Right cardiac atrium (tissue), 5 donors: Measurements from ENCODE around the gene CSAG1. TPM values are rescaled to one million over a fixed set of nuclear protein-coding genes. Genes with fewer than 3 reads are reported as not detected.
A peak's percentile ranks its signal among the peaks of the same experiment; 100 is the strongest.
"Not testable (repeated sequence)": the region's sequence is repeated elsewhere in the genome, so short reads cannot be mapped to it uniquely, and the experiment has no call there.

ENCODE experiments used
- ATAC-seq, 2 donors: fragments of 200-7000 bp; cut with Tn5 transposase; one replicate each; pipeline versions ENCODE4 v1.8.0 to v1.9.1; 2020; ENCODE audit warnings: moderate library complexity in 2 of 2, mild to moderate bottlenecking in 1 of 2
- DNase-seq, 3 donors: peaks; one replicate each; pipeline ENCODE4 v3.0.0-alpha.2; 2020
- H3K27ac ChIP-seq: one replicate; pipeline ENCODE4 v1.5.1; 2013; ENCODE audit warnings: mild to moderate bottlenecking, low read length, control low read depth, moderate library complexity
- H3K27me3 ChIP-seq: one replicate; pipeline ENCODE4 v1.6.1; 2013; ENCODE audit not compliant: control insufficient read depth, insufficient read depth
- H3K4me1 ChIP-seq: one replicate; pipeline ENCODE4 v1.6.1; 2013; ENCODE audit warnings: low read length; ENCODE audit not compliant: control insufficient read depth, insufficient read depth
- H3K4me3 ChIP-seq: one replicate; pipeline ENCODE4 v1.5.1; 2013; ENCODE audit warnings: low read length, control low read depth
- H3K9me3 ChIP-seq: one replicate; pipeline ENCODE4 v1.6.1; 2013; ENCODE audit warnings: low read length; ENCODE audit not compliant: control insufficient read depth
- WGBS: extraction: QIAGEN DNeasy Blood & Tissue Kit; methylation state at CpG from one replicate; pipeline ENCODE4 v1.1.7; 2013; 5-methylcytosine and 5-hydroxymethylcytosine counted together
- intact Hi-C, 4 donors: fragments of 100-400 bp; cut with DNase I; formaldehyde crosslinking; loops; one replicate each; pipeline versions ENCODE4 v1.11.0 to v1.14.0; 2022 to 2023
- long read RNA-seq, 4 donors: library from polyadenylated mRNA; unstranded; transcript quantifications; one replicate each; pipeline ENCODE4 v2.0.0, GENCODE V29; 2020 to 2021
- polyA plus RNA-seq: library from polyadenylated mRNA; stranded (reverse); fragments of 200-250 nt; gene quantifications from one replicate; pipeline ENCODE4 v1.2.3, GENCODE V29; 2013
- total RNA-seq, 4 donors: library from RNA; stranded (reverse); fragmentation: NEBNext Ultra II Directional; extraction: Animal tissue kit (Norgen Biotek cat#: 25700); gene quantifications; one replicate each; pipeline ENCODE4 v1.2.1, GENCODE V29; 2021
- donor health status: healthy with polysubstance abuse.
- donor health status: DM: no; HTN: yes; CAD: no.
- donor health status: DM: no; HTN: no; CAD: no.
- donor health status: DM: no; HTN: yes; CAD: no; lungs with severe emphysema.
- donor health status: DM: yes; HTN: yes; CAD: no.

The CSAG1 gene, protein sequence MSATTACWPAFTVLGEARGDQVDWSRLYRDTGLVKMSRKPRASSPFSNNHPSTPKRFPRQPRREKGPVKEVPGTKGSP
- total RNA-seq (not detected), polyA plus RNA-seq (not detected)
- long read RNA-seq, donor 1: 0 reads
- long read RNA-seq, donor 2: 0 reads
- long read RNA-seq, donor 3: 0 reads
- long read RNA-seq, donor 4: 0 reads

DNA sequence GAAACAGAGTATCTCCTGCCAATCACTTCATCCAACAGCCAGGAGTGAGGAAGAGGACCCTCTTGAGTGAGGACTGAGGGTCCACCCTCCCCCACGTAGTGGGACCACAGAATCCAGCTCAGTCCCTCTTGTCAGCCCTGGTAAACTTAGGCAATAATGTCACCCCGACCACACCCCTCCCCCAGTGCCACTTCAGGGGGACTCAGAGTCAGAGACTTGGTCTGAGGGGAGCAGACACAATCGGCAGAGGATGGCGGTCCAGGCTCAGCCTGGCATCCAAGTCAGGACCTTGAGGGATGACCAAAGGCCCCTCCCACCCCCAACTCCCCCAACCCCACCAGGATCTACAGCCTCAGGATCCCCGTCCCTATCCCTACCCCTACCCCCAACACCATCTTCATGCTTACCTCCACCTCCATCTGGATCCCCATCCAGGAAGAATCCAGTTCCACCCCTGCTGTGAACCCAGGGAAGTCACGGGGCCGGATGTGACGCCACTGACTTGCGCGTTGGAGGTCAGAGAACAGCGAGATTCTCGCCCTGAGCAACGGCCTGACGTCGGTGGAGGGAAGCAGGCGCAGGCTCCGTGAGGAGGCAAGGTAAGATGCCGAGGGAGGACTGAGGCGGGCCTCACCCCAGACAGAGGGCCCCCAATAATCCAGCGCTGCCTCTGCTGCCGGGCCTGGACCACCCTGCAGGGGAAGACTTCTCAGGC lies at the start of gene CSAG1, which contains the start of gene MAGEA12:
Gene CSAG1, minus strand, starts transcription at position 461 of the 715 bp plus-strand sequence. CDS start 1,261 bp downstream, outside the sequence.
Gene MAGEA12, plus strand, starts transcription at position 497 of the 715 bp plus-strand sequence. CDS start 2,405 bp downstream, outside the sequence.
- 92% methylated on average over 19 of the region's 21 CpGs for WGBS
- no peak for DNase-seq
- no peak within 1 kb of the TSS for H3K4me3 ChIP-seq
- H3K9me3 ChIP-seq: no peaks in the 10 kb centered on the region
- H3K4me1 ChIP-seq: no peaks in the 10 kb centered on the region
- no peaks in the 10 kb centered on the region for H3K27me3 ChIP-seq
- no peak for ATAC-seq
- H3K27ac ChIP-seq: no peak within 1 kb of the TSS
- intact Hi-C loops: no loop called here

DNA sequence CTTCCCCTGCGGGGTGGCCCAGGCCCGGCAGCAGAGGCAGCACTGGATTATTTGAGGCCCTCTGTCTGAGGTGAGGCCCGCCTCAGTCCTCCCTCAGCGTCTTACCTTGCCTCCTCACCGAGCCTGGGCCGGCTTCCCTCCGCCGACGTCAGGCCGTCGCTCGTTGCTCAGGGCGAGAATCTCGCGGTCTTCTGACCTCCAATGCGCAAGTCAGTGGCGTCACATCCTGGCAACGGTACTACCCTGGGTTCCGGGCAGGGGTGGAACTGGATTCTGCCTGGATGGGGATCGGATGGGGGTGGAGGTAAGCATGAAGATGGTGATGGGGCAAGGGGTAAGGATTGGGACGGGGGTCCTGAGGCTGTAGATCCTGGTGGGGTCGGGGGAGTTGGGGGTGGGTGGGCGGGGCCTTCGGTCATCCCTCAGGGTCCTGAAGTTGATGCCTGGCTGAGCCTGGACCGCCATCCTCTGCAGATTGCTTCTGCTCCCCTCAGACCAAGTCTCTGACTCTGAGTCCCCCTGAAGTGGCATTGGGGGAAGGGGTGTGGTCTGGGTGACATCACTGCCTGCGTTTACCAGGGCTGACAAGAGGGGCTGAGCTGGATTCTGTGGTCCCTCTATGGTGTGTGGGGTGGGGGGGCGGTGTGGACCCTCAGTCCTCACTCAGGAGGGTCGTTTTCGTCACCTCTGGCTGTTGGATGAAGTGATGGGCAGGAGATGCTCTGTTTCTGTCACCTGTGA lies 36.2 kb upstream of the CSAG1 start, which contains the start of gene MAGEA6:
Gene MAGEA6, minus strand, starts transcription at position 141 of the 741 bp plus-strand sequence. CDS start 2,039 bp downstream, outside the sequence.
- DNase-seq: peak in 1 of 3 donors; percentile 0
- WGBS: 66% methylated on average over 3 of the region's 29 CpGs
- H3K27ac ChIP-seq, intact Hi-C loops, ATAC-seq, H3K4me3 ChIP-seq, H3K27me3 ChIP-seq, H3K4me1 ChIP-seq, H3K9me3 ChIP-seq: not testable (repeated sequence)

DNA sequence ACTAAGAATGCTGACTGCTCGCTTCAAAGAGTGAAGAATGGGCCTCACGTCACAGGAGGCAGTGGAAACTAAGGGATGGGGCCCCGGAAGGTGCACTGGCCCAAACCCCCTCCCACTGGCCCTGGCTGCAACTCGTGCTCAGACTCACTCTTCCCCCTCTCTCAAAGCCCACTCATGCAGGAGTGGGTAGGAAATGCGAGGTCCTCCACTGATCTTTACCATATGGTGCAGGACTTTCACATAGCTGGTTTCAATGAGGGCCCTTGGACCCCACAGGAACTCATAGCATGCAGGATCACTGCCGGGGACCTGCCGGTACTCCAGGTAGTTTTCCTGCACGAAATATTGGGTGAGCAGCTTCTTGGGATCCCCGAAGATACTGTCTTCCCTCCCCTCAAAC lies 33.0 kb upstream of the CSAG1 start:
- intact Hi-C loops, ATAC-seq, H3K4me1 ChIP-seq, H3K9me3 ChIP-seq, H3K27me3 ChIP-seq, DNase-seq, H3K27ac ChIP-seq, H3K4me3 ChIP-seq: not testable (repeated sequence)
- WGBS: 78% methylated on average over 9 of the region's 9 CpGs

DNA sequence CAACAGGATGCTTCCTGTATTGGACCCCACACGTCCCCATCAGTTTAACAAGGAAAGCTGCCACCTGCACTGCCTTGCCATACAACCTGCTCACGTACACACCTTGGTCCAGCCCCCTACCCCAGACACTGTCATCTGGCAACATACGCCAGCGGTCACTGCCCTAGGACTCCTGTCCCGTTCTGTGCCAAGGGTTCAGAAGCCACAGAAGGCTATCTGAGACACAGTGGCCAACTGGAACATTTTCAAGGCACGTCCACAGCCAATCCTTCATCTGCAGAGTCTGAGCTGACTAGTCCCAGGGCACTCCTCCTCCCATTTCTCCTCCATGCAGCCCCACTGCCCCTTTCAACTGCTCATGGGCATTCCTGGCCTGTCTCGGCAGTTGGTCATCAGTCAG lies 28.1 kb upstream of the CSAG1 start:
- H3K4me3 ChIP-seq, ATAC-seq, DNase-seq, intact Hi-C loops, H3K4me1 ChIP-seq, H3K9me3 ChIP-seq, H3K27me3 ChIP-seq, H3K27ac ChIP-seq: not testable (repeated sequence)
- WGBS: 86% methylated on average over 4 of the region's 7 CpGs

DNA sequence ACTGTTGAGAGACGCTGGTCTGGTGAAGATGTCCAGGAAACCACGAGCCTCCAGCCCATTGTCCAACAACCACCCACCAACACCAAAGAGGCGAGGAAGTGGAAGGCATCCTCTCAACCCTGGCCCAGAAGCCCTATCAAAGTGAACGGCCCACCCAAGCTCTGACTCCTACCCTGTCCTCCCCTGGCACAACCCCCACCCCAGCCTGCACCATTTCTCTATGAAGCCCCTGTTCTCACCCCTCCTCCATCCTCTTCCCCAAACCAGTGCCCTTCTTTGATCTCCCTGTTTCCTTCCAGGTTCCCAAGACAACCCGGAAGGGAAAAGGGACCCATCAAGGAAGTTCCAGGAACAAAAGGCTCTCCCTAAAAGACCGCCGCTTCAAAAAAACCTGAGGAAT lies 26.0 kb upstream of the CSAG1 start:
- H3K27ac ChIP-seq, intact Hi-C loops, H3K27me3 ChIP-seq, H3K4me1 ChIP-seq, H3K4me3 ChIP-seq, DNase-seq, ATAC-seq, H3K9me3 ChIP-seq: not testable (repeated sequence)
- 55% methylated on average over 3 of the region's 7 CpGs for WGBS

DNA sequence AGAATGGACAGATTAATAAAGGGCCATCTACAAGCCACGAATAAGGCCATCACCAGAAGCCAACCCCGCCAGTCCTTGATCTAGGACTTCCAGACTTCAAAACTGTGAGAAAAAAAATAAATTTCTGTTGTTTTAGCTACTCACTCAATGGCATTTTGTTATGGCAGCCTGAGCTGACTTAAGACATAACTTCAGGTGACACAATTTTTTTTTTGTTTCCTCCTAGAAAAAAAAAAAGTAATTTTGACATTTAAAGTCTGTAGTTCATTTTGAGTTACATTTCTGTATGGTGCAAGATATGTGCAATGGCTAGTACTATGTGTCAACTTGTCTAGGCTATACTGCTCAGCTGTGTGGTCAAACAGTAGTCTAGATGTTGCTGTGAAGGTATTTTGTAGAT lies 25.4 kb upstream of the CSAG1 start, which contains the start of gene CSAG3:
Gene CSAG3, plus strand, starts transcription at position 301 of the 400 bp plus-strand sequence.
- H3K27me3 ChIP-seq, H3K27ac ChIP-seq, intact Hi-C loops, ATAC-seq, DNase-seq, H3K9me3 ChIP-seq, H3K4me3 ChIP-seq, H3K4me1 ChIP-seq: not testable (repeated sequence)
- WGBS: no CpG with 5 or more reads among the region's 2 CpGs

DNA sequence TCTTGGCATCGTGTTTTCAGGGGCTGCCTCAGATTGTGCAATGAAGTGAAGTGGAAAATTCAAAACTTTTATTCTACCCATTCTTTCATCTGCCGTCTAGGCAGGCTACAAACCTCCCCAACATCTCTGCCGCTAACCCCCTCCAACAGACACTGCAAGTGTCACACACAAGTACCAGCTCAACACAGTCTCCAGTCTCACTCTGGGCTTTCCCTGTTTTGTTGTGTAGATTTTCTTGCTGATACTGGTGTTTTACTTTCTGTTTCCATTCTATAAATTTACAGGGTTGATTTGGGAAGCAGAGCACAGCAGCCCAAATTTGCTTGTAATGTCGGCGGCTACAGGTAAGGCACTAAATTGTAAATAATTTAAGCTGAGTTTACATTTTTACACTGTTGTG lies 21.4 kb upstream of the CSAG1 start:
- H3K27me3 ChIP-seq, H3K4me3 ChIP-seq, ATAC-seq, H3K27ac ChIP-seq, H3K9me3 ChIP-seq, intact Hi-C loops, DNase-seq, H3K4me1 ChIP-seq: not testable (repeated sequence)
- no CpG with 5 or more reads among the region's 5 CpGs for WGBS

DNA sequence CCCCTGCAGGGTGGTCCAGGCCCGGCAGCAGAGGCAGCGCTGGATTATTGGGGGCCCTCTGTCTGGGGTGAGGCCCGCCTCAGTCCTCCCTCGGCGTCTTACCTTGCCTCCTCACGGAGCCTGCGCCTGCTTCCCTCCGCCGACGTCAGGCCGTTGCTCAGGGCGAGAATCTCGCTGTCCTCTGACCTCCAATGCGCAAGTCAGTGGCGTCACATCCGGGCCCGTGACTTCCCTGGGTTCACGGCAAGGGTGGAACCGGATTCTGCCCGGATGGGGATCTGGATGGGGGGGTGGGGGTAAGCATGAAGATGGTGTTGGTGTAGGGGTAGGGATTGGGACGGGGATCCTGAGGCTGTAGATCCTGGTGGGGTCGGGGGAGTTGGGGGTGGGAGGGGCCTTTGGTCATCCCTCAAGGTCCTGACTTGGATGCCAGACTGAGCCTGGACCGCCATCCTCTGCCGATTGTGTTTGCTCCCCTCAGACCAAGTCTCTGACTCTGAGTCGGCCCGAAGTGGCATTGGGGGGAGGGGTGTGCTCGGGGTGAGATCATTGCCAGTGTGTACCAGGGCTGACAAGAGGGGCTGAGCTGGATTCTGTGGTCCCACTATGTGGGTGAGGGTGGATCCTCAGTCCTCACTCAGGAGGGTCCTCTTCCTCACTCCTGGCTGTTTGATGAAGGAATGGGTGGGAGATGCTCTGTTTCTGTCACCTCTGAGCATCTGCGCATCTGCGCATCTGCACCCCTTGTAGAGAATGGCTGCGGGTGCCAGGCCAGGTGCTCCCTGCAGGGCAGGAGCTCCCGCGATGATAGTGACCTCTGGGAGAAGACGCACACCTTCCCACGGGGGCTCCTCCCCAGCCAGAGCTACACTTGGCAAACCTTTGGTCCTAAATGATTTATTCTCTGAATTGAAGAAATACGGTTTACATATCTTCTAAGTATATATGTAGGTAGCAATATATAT lies 20.4 kb upstream of the CSAG1 start, which contains the start of gene MAGEA2:
Gene MAGEA2, minus strand, starts transcription at position 157 of the 965 bp plus-strand sequence. CDS start 2,479 bp downstream, outside the sequence.
- H3K4me1 ChIP-seq, H3K27me3 ChIP-seq, DNase-seq, ATAC-seq, intact Hi-C loops, H3K27ac ChIP-seq, H3K9me3 ChIP-seq, H3K4me3 ChIP-seq: not testable (repeated sequence)
- WGBS: no CpG with 5 or more reads among the region's 35 CpGs

DNA sequence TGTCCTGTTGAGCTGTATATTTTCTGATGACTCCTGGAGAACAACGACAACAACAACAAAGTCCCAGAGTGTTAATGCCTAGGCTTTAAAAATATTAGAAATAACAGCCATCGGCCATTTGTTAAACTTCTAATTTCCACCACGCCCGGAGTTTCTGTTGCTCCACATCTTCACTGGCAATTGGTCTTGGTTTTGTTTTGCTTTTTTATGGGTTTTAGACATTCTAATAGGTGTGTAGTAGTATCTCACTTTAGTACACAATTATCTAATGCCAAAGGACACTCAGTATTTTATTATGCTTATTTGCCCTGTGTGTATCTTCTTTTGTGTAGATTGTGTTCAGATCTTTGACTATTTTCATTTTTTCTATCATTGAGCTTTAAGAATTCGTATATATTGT lies 5.0 kb upstream of the CSAG1 start:
- ATAC-seq (no peak), DNase-seq (no peak)
- no peaks in the 10 kb centered on the region for H3K4me1 ChIP-seq
- H3K9me3 ChIP-seq: no peaks in the 10 kb centered on the region
- no peak overlapping the region for H3K27ac ChIP-seq
- no peak overlapping the region for H3K4me3 ChIP-seq
- intact Hi-C loops: no loop called here
- no peaks in the 10 kb centered on the region for H3K27me3 ChIP-seq
- WGBS: 83% methylated on average over 5 of the region's 5 CpGs

DNA sequence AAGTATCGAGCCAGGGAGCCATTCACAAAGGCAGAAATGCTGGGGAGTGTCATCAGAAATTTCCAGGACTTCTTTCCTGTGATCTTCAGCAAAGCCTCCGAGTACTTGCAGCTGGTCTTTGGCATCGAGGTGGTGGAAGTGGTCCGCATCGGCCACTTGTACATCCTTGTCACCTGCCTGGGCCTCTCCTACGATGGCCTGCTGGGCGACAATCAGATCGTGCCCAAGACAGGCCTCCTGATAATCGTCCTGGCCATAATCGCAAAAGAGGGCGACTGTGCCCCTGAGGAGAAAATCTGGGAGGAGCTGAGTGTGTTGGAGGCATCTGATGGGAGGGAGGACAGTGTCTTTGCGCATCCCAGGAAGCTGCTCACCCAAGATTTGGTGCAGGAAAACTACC lies 3.0 kb upstream of the CSAG1 start:
- WGBS: 90% methylated on average over 12 of the region's 12 CpGs
- DNase-seq, H3K9me3 ChIP-seq, H3K4me1 ChIP-seq, H3K27me3 ChIP-seq, H3K4me3 ChIP-seq, H3K27ac ChIP-seq, ATAC-seq, intact Hi-C loops: not testable (repeated sequence)
